KMS-11 (cell line): ENCODE data around the gene ABHD12.

Experiments
- H2AFZ ChIP-seq: fragments of 200-600 bp; sonication (generic); 2 replicates; pipeline ENCODE4 v1.6.1; 2016; ENCODE audit warnings: antibody characterized with exemption, mixed run types, low read depth
- H3K27ac ChIP-seq: fragments of 200-600 bp; sonication (generic); 2 replicates; pipeline ENCODE4 v1.6.1; 2016; ENCODE audit warnings: mild to moderate bottlenecking, mixed run types
- H3K27me3 ChIP-seq: fragments of 200-600 bp; sonication (generic); 2 replicates; pipeline ENCODE4 v1.6.1; 2017; ENCODE audit warnings: mild to moderate bottlenecking, low read depth, mixed run types, moderate library complexity; ENCODE audit not compliant: insufficient read depth
- H3K36me3 ChIP-seq: fragments of 200-600 bp; sonication (generic); 2 replicates; pipeline ENCODE4 v1.6.1; 2017; ENCODE audit warnings: mild to moderate bottlenecking, mixed run types; ENCODE audit not compliant: insufficient read depth
- H3K4me1 ChIP-seq: fragments of 200-600 bp; sonication (generic); 2 replicates; pipeline ENCODE4 v1.6.1; 2016; ENCODE audit warnings: mild to moderate bottlenecking, low read depth, mixed run types; ENCODE audit not compliant: poor library complexity, severe bottlenecking
- H3K4me2 ChIP-seq: fragments of 200-600 bp; sonication (generic); 2 replicates; pipeline ENCODE4 v1.7.0; 2016; ENCODE audit warnings: mild to moderate bottlenecking, mixed run types
- H3K4me3 ChIP-seq: fragments of 200-600 bp; sonication (generic); IDR thresholded peaks from 2 replicates; pipeline ENCODE4 v1.6.1; 2017; ENCODE audit warnings: low read depth, low read length, mixed read lengths; ENCODE audit not compliant: insufficient read depth
- H3K79me2 ChIP-seq: fragments of 200-600 bp; sonication (generic); 2 replicates; pipeline ENCODE4 v1.6.1; 2016; ENCODE audit warnings: low read depth, mixed run types; ENCODE audit not compliant: insufficient read depth
- H3K9ac ChIP-seq: fragments of 200-600 bp; sonication (generic); 2 replicates; pipeline ENCODE4 v1.6.1; 2016; ENCODE audit warnings: mild to moderate bottlenecking, mixed run types
- H4K20me1 ChIP-seq: fragments of 200-600 bp; sonication (generic); 2 replicates; pipeline ENCODE4 v1.6.1; 2016; ENCODE audit warnings: mild to moderate bottlenecking, mixed run types; ENCODE audit not compliant: insufficient read depth
- CTCF ChIP-seq: fragments of 200-600 bp; sonication (generic); conservative IDR thresholded peaks from 2 replicates; pipeline ENCODE4 v1.6.1; 2017; ENCODE audit warnings: low read depth, mild to moderate bottlenecking, antibody characterized with exemption, low read length, moderate library complexity, mixed read lengths

Gene ABHD12

GRCh38 chr20:25327521-25328235, 63.0 kb downstream of the ABHD12 start:
- H3K27me3 ChIP-seq: no peaks in the 10 kb centered on the region
- peaks cover 5% of the 10 kb centered on the region for H3K4me1 ChIP-seq
- H3K79me2 ChIP-seq: peaks cover 6% of the 10 kb centered on the region; the same call in 1 of the 2 replicates
- TF ChIP-seq CTCF: no peak
- H3K27ac ChIP-seq: no peak overlapping the region
- no peaks in the 10 kb centered on the region for H3K36me3 ChIP-seq
- no peak overlapping the region for H2AFZ ChIP-seq
- no peak overlapping the region for H3K4me3 ChIP-seq
- H3K9ac ChIP-seq: no peak overlapping the region
- H4K20me1 ChIP-seq: no peaks in the 10 kb centered on the region
- H3K4me2 ChIP-seq: no peak overlapping the region

- Histone ChIP-seq H2AFZ (no peak overlapping the region), H3K4me2 (no peak overlapping the region), H3K79me2 (peaks cover 6% of the 10 kb centered on the region; the same call in 1 of the 2 replicates), H4K20me1 (no peaks in the 10 kb centered on the region), H3K36me3 (no peaks in the 10 kb centered on the region), H3K9ac (no peak overlapping the region), H3K4me1 (peaks cover 5% of the 10 kb centered on the region), H3K27ac (no peak overlapping the region), H3K27me3 (no peaks in the 10 kb centered on the region), H3K4me3 (no peak overlapping the region)
- TF ChIP-seq CTCF: no peak
These were observed 64.6 kb downstream of the ABHD12 start for GRCh38 chr20:25325997-25326396.

DNA sequence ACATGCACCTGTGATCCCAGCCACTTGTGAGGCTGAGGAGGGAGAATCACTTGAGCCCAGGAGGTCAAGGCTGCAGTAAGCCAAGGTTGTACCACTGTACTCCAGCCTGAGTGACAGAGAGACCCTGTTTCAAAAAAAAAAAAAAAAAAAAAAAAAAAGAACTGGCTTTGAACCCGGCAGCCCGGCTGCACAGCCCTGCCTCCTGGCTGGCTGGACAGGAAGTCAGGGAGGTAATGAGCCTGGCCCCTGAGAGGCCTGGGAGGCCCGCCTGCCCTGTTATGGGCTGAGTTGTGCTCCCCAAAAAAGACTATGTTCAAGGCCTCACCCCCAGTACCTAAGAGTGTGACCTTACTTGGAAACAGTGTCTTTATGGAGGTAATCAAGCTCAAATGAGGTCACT, 65.6 kb downstream of the ABHD12 start:
- TF ChIP-seq CTCF: no peak
- Histone ChIP-seq H3K79me2 (peaks cover 6% of the 10 kb centered on the region; the same call in 1 of the 2 replicates), H3K27ac (no peak overlapping the region)

DNA sequence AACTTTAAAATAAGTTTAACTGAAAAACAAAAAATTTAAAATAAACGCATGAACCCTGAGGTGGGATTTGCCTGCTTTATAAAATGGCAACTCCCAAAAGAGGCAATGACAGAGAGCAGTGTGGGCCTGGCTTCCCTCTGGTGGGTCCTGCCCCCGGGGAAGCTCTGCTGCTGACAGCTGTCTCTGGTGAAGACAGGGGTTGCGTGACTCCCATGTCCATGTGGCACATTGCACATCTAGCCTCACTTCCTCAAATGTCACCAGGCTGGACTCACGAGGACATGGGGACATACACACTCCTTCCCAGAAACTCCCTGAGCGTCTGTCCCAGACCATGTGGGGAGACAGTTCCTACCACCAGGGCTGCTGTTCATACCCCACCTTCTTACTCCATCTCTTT, 66.2 kb downstream of the ABHD12 start:
- no peaks in the 10 kb centered on the region for H3K27me3 ChIP-seq
- no peak overlapping the region for H3K9ac ChIP-seq
- no peak overlapping the region for H3K27ac ChIP-seq
- no peaks in the 10 kb centered on the region for H3K36me3 ChIP-seq
- TF ChIP-seq CTCF: no peak
- H2AFZ ChIP-seq: no peak overlapping the region
- H3K4me2 ChIP-seq: no peak overlapping the region
- H3K4me1 ChIP-seq: peaks cover 5% of the 10 kb centered on the region
- no peak overlapping the region for H3K4me3 ChIP-seq
- peaks cover 6% of the 10 kb centered on the region; the same call in 1 of the 2 replicates for H3K79me2 ChIP-seq
- no peaks in the 10 kb centered on the region for H4K20me1 ChIP-seq

More for the DNA sequence above, 65.6 kb downstream of the ABHD12 start:
- Histone ChIP-seq H3K36me3 (no peaks in the 10 kb centered on the region), H3K27me3 (no peaks in the 10 kb centered on the region), H2AFZ (no peak overlapping the region), H4K20me1 (no peaks in the 10 kb centered on the region), H3K4me2 (no peak overlapping the region), H3K4me3 (no peak overlapping the region), H3K4me1 (peaks cover 5% of the 10 kb centered on the region), H3K9ac (no peak overlapping the region)
